OCI-LY1 (cell line): ENCODE data around the gene NEMP1.
"Not testable (repeated sequence)": the region's sequence is repeated elsewhere in the genome, so short reads cannot be mapped to it uniquely, and the experiment has no call there.

Source experiments
- H2AFZ ChIP-seq: fragments of 200-600 bp; sonication (generic), shearing (Covaris generic); 2 replicates; pipeline ENCODE4 v1.6.0; 2014; ENCODE audit warnings: antibody characterized with exemption, mild to moderate bottlenecking, low read length
- H3F3A ChIP-seq: fragments of 200-600 bp; sonication (generic), shearing (Covaris generic); 2 replicates; pipeline ENCODE4 v1.6.0; 2014; ENCODE audit warnings: mild to moderate bottlenecking, antibody characterized with exemption, low read length, moderate library complexity; ENCODE audit not compliant: insufficient read depth
- H3K27ac ChIP-seq: fragments of 200-600 bp; sonication (generic); 2 replicates; pipeline ENCODE4 v1.5.1; 2014; ENCODE audit warnings: low read length, mixed run types, mild to moderate bottlenecking, low read depth; ENCODE audit not compliant: poor library complexity, severe bottlenecking
- H3K27me3 ChIP-seq: fragments of 200-600 bp; sonication (generic); 2 replicates; pipeline ENCODE4 v1.6.0; 2014; ENCODE audit warnings: antibody characterized with exemption, mild to moderate bottlenecking, low read length, moderate library complexity; ENCODE audit not compliant: insufficient read depth
- H3K36me3 ChIP-seq: fragments of 200-600 bp; sonication (generic); 2 replicates; pipeline ENCODE4 v1.6.1; 2014; ENCODE audit warnings: mild to moderate bottlenecking, antibody characterized with exemption, low read length, moderate library complexity, mixed read lengths; ENCODE audit not compliant: insufficient read depth
- H3K4me1 ChIP-seq: fragments of 200-600 bp; sonication (generic); 2 replicates; pipeline ENCODE4 v1.5.1; 2014; ENCODE audit warnings: mild to moderate bottlenecking, low read length, moderate library complexity; ENCODE audit not compliant: insufficient read depth, severe bottlenecking
- H3K4me2 ChIP-seq: fragments of 200-600 bp; sonication (generic), shearing (Covaris generic); 2 replicates; pipeline ENCODE4 v1.6.1; 2014; ENCODE audit warnings: low read length
- H3K4me3 ChIP-seq: fragments of 200-600 bp; sonication (generic); 2 replicates; pipeline ENCODE4 v1.5.1; 2014; ENCODE audit warnings: low read length, low read depth, mild to moderate bottlenecking, mixed read lengths; ENCODE audit not compliant: poor library complexity, severe bottlenecking
- H3K79me2 ChIP-seq: fragments of 200-600 bp; shearing (Covaris generic); 2 replicates; pipeline ENCODE4 v1.6.1; 2016; ENCODE audit warnings: mixed run types, low read length, mixed read lengths; ENCODE audit not compliant: insufficient read depth
- H3K9ac ChIP-seq: fragments of 200-600 bp; sonication (generic), shearing (Covaris generic); 2 replicates; pipeline ENCODE4 v1.6.1; 2014; ENCODE audit warnings: mild to moderate bottlenecking, low read length, mixed read lengths
- H3K9me2 ChIP-seq: fragments of 200-600 bp; sonication (generic), shearing (Covaris generic); 2 replicates; pipeline ENCODE4 v1.6.1; 2014; ENCODE audit warnings: low read depth, mild to moderate bottlenecking, low read length, mixed read lengths
- H3K9me3 ChIP-seq: fragments of 200-600 bp; shearing (Covaris generic); 2 replicates; pipeline ENCODE4 v1.6.1; 2014; ENCODE audit warnings: low read length, mixed read lengths
- H4K20me1 ChIP-seq: fragments of 200-600 bp; sonication (generic), shearing (Covaris generic); 2 replicates; pipeline ENCODE4 v1.6.0; 2016; ENCODE audit warnings: mild to moderate bottlenecking, low read length; ENCODE audit not compliant: insufficient read depth
- CTCF ChIP-seq: fragments of 200-600 bp; sonication (generic), shearing (Covaris generic); IDR thresholded peaks from 2 replicates; pipeline ENCODE4 v1.5.1; 2017; ENCODE audit warnings: mild to moderate bottlenecking, antibody characterized with exemption, low read length, moderate library complexity, mixed read lengths
- EZH2 ChIP-seq: fragments of 200-600 bp; sonication (generic), shearing (Covaris generic); IDR thresholded peaks from 2 replicates; pipeline ENCODE4 v1.8.0; 2017; ENCODE audit warnings: borderline replicate concordance, mixed run types, mild to moderate bottlenecking, antibody characterized with exemption, low read length, moderate library complexity, mixed read lengths

NEMP1 gene

GRCh38 chr12:57019983-57020719 is 58.4 kb downstream of the NEMP1 start:
- Histone ChIP-seq H4K20me1 (no peaks in the 10 kb centered on the region), H3F3A (no peaks in the 10 kb centered on the region), H2AFZ (no peak overlapping the region), H3K36me3 (no peaks in the 10 kb centered on the region), H3K27me3 (0 out of 2 replicates have a peak, but pooled peaks cover 4% of the 10 kb centered on the region), H3K4me3 (no peak overlapping the region), H3K9ac (no peak overlapping the region), H3K9me2 (no peaks in the 10 kb centered on the region), H3K79me2 (no peaks in the 10 kb centered on the region), H3K9me3 (no peaks in the 10 kb centered on the region), H3K4me2 (no peak overlapping the region), H3K4me1 (no peaks in the 10 kb centered on the region), H3K27ac (no peak overlapping the region)
- TF ChIP-seq EZH2 (no peak), CTCF (no peak)

- Histone ChIP-seq H4K20me1 (no peaks in the 10 kb centered on the region), H3K4me2 (no peak overlapping the region), H3K9ac (no peak overlapping the region), H3K27me3 (no peaks in the 10 kb centered on the region; the same call in 1 of the 2 replicates), H3K27ac (no peak overlapping the region), H2AFZ (no peak overlapping the region), H3K4me3 (no peak overlapping the region), H3K4me1 (no peaks in the 10 kb centered on the region), H3K9me2 (no peaks in the 10 kb centered on the region), H3K79me2 (no peaks in the 10 kb centered on the region), H3F3A (no peaks in the 10 kb centered on the region), H3K36me3 (no peaks in the 10 kb centered on the region), H3K9me3 (no peaks in the 10 kb centered on the region)
- TF ChIP-seq CTCF (no peak), EZH2 (no peak)
These were observed 59.7 kb downstream of the NEMP1 start for GRCh38 chr12:57018906-57019305.

- H3K9ac ChIP-seq, H4K20me1 ChIP-seq, H3K4me3 ChIP-seq, H3K36me3 ChIP-seq, H2AFZ ChIP-seq, H3K9me2 ChIP-seq, H3K4me1 ChIP-seq, H3K27ac ChIP-seq, H3K79me2 ChIP-seq, H3F3A ChIP-seq, H3K4me2 ChIP-seq, H3K9me3 ChIP-seq, H3K27me3 ChIP-seq: not testable (repeated sequence)
These were observed 60.2 kb downstream of the NEMP1 start for GRCh38 chr12:57018353-57018752.

GRCh38 chr12:57016348-57016747 is 62.2 kb downstream of the NEMP1 start, which contains the start of gene TAC3:
Gene TAC3 (minus strand): TSS chr12:57016529. CDS start chr12:57015797, 732 bp downstream.
- H3K9me2 ChIP-seq, result no peaks in the 10 kb centered on the region
- H2AFZ ChIP-seq, result no peak within 1 kb of the TSS
- no peak within 1 kb of the TSS for H3K4me3 ChIP-seq
- peaks cover 6% of the 10 kb centered on the region; the same call in 1 of the 2 replicates for H3K27me3 ChIP-seq
- no peaks in the 10 kb centered on the region for H3F3A ChIP-seq
- TF ChIP-seq CTCF, result no peak
- TF ChIP-seq EZH2, result no peak
- H3K79me2 ChIP-seq, result no peaks in the 10 kb centered on the region
- H3K9me3 ChIP-seq, result no peaks in the 10 kb centered on the region
- no peaks in the 10 kb centered on the region for H3K36me3 ChIP-seq
- no peaks in the 10 kb centered on the region for H3K4me1 ChIP-seq
- no peak within 1 kb of the TSS for H3K27ac ChIP-seq
- no peak within 1 kb of the TSS for H3K9ac ChIP-seq
- H3K4me2 ChIP-seq, result no peak within 1 kb of the TSS
- no peaks in the 10 kb centered on the region for H4K20me1 ChIP-seq
